H9 (cell line): ENCODE data around the gene SH2D3C. TPM values are rescaled to one million over a fixed set of nuclear protein-coding genes. Genes with fewer than 3 reads are reported as not detected.
A peak's percentile ranks its signal among the peaks of the same experiment; 100 is the strongest.

Source experiments
- DNase-seq: peaks from one replicate; pipeline ENCODE4 v3.0.0-alpha.2; 2017
- H2AFZ ChIP-seq: one replicate; pipeline ENCODE4 v1.6.1; 2013; ENCODE audit warnings: mild to moderate bottlenecking, low read length, control low read depth, moderate library complexity
- H2AK5ac ChIP-seq: 2 replicates; pipeline ENCODE4 v1.6.1; 2013; ENCODE audit warnings: low read length, control low read depth, mixed read lengths; ENCODE audit not compliant: insufficient read length
- H2BK120ac ChIP-seq: one replicate; pipeline ENCODE4 v1.6.1; 2013; ENCODE audit warnings: low read depth, mild to moderate bottlenecking, low read length, control low read depth, inconsistent platforms; ENCODE audit not compliant: poor library complexity, severe bottlenecking
- H2BK12ac ChIP-seq: 2 replicates; pipeline ENCODE4 v1.6.1; 2013; ENCODE audit warnings: low read length, control low read depth, mixed read lengths, low read depth; ENCODE audit not compliant: insufficient read length
- H2BK15ac ChIP-seq: 2 replicates; pipeline ENCODE4 v1.6.1; 2013; ENCODE audit warnings: low read depth, low read length, control low read depth
- H2BK20ac ChIP-seq: one replicate; pipeline ENCODE4 v1.6.1; 2013; ENCODE audit warnings: low read depth, mild to moderate bottlenecking, low read length, control low read depth, inconsistent platforms; ENCODE audit not compliant: poor library complexity, severe bottlenecking
- H2BK5ac ChIP-seq: 2 replicates; pipeline ENCODE4 v1.6.1; 2013; ENCODE audit warnings: low read length, control low read depth, mixed read lengths; ENCODE audit not compliant: insufficient read length
- H3K14ac ChIP-seq: 2 replicates; pipeline ENCODE4 v1.6.1; 2013; ENCODE audit warnings: low read length, control low read depth; ENCODE audit not compliant: insufficient read depth
- H3K18ac ChIP-seq: 2 replicates; pipeline ENCODE4 v1.6.1; 2013; ENCODE audit warnings: low read depth, mild to moderate bottlenecking, mixed read lengths, low read length, control low read depth; ENCODE audit not compliant: insufficient read length
- H3K23ac ChIP-seq: 2 replicates; pipeline ENCODE4 v1.6.1; 2013; ENCODE audit warnings: low read length, control low read depth, mixed read lengths, low read depth; ENCODE audit not compliant: insufficient read length
- H3K23me2 ChIP-seq: 2 replicates; pipeline ENCODE4 v1.6.1; 2013; ENCODE audit warnings: low read depth, mild to moderate bottlenecking, mixed read lengths, low read length, control low read depth; ENCODE audit not compliant: insufficient read length, poor library complexity, severe bottlenecking
- H3K27ac ChIP-seq: 2 replicates; pipeline ENCODE4 v1.5.1; 2013; ENCODE audit warnings: low read length, control low read depth, mixed read lengths, low read depth; ENCODE audit not compliant: insufficient read length
- H3K27me3 ChIP-seq: 2 replicates; pipeline ENCODE4 v1.6.1; 2013; ENCODE audit warnings: low read length, control low read depth, inconsistent platforms; ENCODE audit not compliant: insufficient read depth
- H3K4ac ChIP-seq: 2 replicates; pipeline ENCODE4 v1.6.1; 2013; ENCODE audit warnings: low read depth, mild to moderate bottlenecking, control low read depth, inconsistent platforms, low read length, moderate library complexity
- H3K4me1 ChIP-seq: 2 replicates; pipeline ENCODE4 v1.6.1; 2013; ENCODE audit warnings: low read length, control low read depth, inconsistent platforms; ENCODE audit not compliant: insufficient read depth
- H3K4me2 ChIP-seq: 2 replicates; pipeline ENCODE4 v1.6.1; 2013; ENCODE audit warnings: low read length, control low read depth, mixed read lengths; ENCODE audit not compliant: insufficient read length, insufficient read depth
- H3K56ac ChIP-seq: 2 replicates; pipeline ENCODE4 v1.6.1; 2013; ENCODE audit warnings: low read depth, mild to moderate bottlenecking, mixed read lengths, low read length, control low read depth; ENCODE audit not compliant: insufficient read length
- H3K79me1 ChIP-seq: 2 replicates; pipeline ENCODE4 v1.6.1; 2013; ENCODE audit warnings: low read depth, mild to moderate bottlenecking, moderate library complexity, low read length, control low read depth, inconsistent platforms; ENCODE audit not compliant: insufficient read depth, poor library complexity, severe bottlenecking
- H3K79me2 ChIP-seq: 2 replicates; pipeline ENCODE4 v1.6.1; 2013; ENCODE audit warnings: low read length, control low read depth, inconsistent platforms; ENCODE audit not compliant: insufficient read depth
- H3K9ac ChIP-seq: 2 replicates; pipeline ENCODE4 v1.6.1; 2013; ENCODE audit warnings: low read length, control low read depth, mixed read lengths; ENCODE audit not compliant: insufficient read length; ENCODE audit errors: extremely low read depth
- H3K9me3 ChIP-seq: one replicate; pipeline ENCODE4 v1.6.1; 2013; ENCODE audit warnings: low read depth, low read length, inconsistent platforms; ENCODE audit not compliant: control insufficient read depth
- H3T11ph ChIP-seq: one replicate; pipeline ENCODE4 v1.6.1; 2013; ENCODE audit warnings: mild to moderate bottlenecking, low read length, control low read depth, inconsistent platforms
- H4K20me1 ChIP-seq: one replicate; pipeline ENCODE4 v1.6.1; 2013; ENCODE audit not compliant: control insufficient read depth, insufficient read length, insufficient read depth
- H4K5ac ChIP-seq: 2 replicates; pipeline ENCODE4 v1.6.1; 2013; ENCODE audit warnings: low read depth, mild to moderate bottlenecking, mixed read lengths, low read length, control low read depth; ENCODE audit not compliant: insufficient read length
- H4K8ac ChIP-seq: replicated peaks from 2 replicates; pipeline ENCODE4 v1.6.1; 2013; ENCODE audit warnings: low read length, control low read depth, mixed read lengths, low read depth; ENCODE audit not compliant: insufficient read length
- H4K91ac ChIP-seq: 2 replicates; pipeline ENCODE4 v1.6.1; 2013; ENCODE audit warnings: low read depth, mild to moderate bottlenecking, moderate library complexity, mixed read lengths, low read length, control low read depth; ENCODE audit not compliant: insufficient read length
- H3K27ac Mint-ChIP-seq, 3 experiments: 2 replicates in 2 of 3; 3 replicates in 1 of 3; pipeline ENCODE4 v1.8.0; 2020 to 2021; ENCODE audit warnings: mixed read lengths in 3 of 3, mild to moderate bottlenecking in 1 of 3, moderate library complexity in 1 of 3
- H3K27me3 Mint-ChIP-seq: 2 replicates; pipeline ENCODE4 v1.8.0; 2021; ENCODE audit warnings: low read depth, mild to moderate bottlenecking, moderate library complexity, mixed read lengths
- H3K36me3 Mint-ChIP-seq, 3 experiments: 2 replicates in 2 of 3; 3 replicates in 1 of 3; pipeline ENCODE4 v1.8.0; 2020 to 2021; ENCODE audit warnings: low read depth in 3 of 3, mixed read lengths in 3 of 3; ENCODE audit not compliant: insufficient read depth in 1 of 3
- H3K4me1 Mint-ChIP-seq, 2 experiments: 2 replicates each; pipeline ENCODE4 v1.8.0; 2020; ENCODE audit warnings: mixed read lengths in 2 of 2
- H3K4me3 Mint-ChIP-seq, 2 experiments: 2 replicates in 1 of 2; 3 replicates in 1 of 2; pipeline ENCODE4 v1.8.0; 2020 to 2021; ENCODE audit warnings: mild to moderate bottlenecking in 2 of 2, mixed read lengths in 2 of 2, moderate library complexity in 1 of 2
- H3K9me3 Mint-ChIP-seq, 2 experiments: 2 replicates in 1 of 2; 3 replicates in 1 of 2; pipeline ENCODE4 v1.8.0; 2020; ENCODE audit warnings: mild to moderate bottlenecking in 2 of 2, mixed read lengths in 2 of 2, moderate library complexity in 1 of 2
- CTCF ChIP-seq: fragments of 200-600 bp; sonication (generic); conservative IDR thresholded peaks from 3 replicates; pipeline ENCODE4 v1.8.0; 2021; ENCODE audit warnings: antibody characterized with exemption, mild to moderate bottlenecking
- WGBS: extraction: QIAGEN DNeasy Blood & Tissue Kit; methylation state at CpG from one replicate; pipeline ENCODE4 v1.1.7; 2013; ENCODE audit warnings: missing lambda C conversion rate, low lambda C conversion rate, mixed read lengths; ENCODE audit not compliant: insufficient read length; ENCODE audit errors: extremely low coverage; 5-methylcytosine and 5-hydroxymethylcytosine counted together
- total RNA-seq: library from RNA; stranded (reverse); gene quantifications from 2 replicates; pipeline ENCODE4 v1.2.1, GENCODE V29; 2021

SH2D3C gene
- total RNA-seq, 1 experiment from 2014 or later = 1.7 TPM

DNA sequence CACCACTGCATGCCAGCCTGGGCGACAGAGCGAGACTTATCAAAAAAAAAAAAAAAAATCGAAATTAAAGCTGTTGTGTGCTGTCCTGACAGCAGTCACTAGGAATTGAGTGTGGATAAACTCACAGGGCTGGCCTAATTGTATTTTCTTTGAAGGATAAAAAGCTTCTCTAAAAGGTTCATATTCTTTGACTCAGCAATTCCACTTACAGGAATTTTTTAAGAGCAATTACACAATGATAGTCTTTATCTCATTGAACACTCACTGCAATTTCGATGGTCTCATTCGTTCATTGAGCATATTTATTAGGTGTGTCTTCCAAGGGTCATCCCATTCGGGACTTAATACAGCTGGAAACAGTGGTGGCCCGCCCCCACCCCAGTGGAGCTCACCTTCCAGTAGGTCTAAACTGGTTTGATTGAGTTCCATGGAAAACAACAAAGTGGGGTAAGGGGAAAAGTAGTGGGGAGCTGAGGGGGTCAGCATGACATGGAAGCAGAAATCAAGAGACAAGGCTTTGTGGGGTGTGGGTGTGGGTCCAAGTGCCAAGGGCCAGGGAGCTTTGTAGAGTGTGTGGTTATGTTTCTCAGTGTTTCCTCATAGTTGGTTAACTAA is 14.1 kb upstream of the SH2D3C start:
- no peak overlapping the region for H3K4me3 Mint-ChIP-seq
- Histone ChIP-seq H3T11ph (no peak overlapping the region), H2BK15ac (no peak overlapping the region), H3K79me1 (peaks cover 11% of the 10 kb centered on the region), H2BK12ac (no peak overlapping the region), H4K20me1 (no peaks in the 10 kb centered on the region), H4K5ac (no peak overlapping the region), H3K14ac (no peak overlapping the region), H3K9ac (no peak overlapping the region), H4K91ac (no peak overlapping the region), H3K9me3 (no peaks in the 10 kb centered on the region), H3K4ac (no peak overlapping the region), H3K23me2 (no peaks in the 10 kb centered on the region), H2BK20ac (no peak overlapping the region), H3K18ac (no peak overlapping the region), H4K8ac (no peak overlapping the region), H2AFZ (no peak overlapping the region), H3K4me2 (no peak overlapping the region), H3K27me3 (no peaks in the 10 kb centered on the region), H2BK120ac (no peak overlapping the region), H3K27ac (no peak overlapping the region), H2AK5ac (no peak overlapping the region), H3K4me1 (no peaks in the 10 kb centered on the region), H3K79me2 (no peaks in the 10 kb centered on the region; the same call in 1 of the 2 replicates), H3K56ac (no peak overlapping the region), H2BK5ac (no peak overlapping the region), H3K23ac (no peak overlapping the region)
- peaks cover 6 to 10% of the 10 kb centered on the region in 2 experiments for H3K4me1 Mint-ChIP-seq
- no peak for TF ChIP-seq CTCF
- H3K27ac Mint-ChIP-seq = peak overlapping the region in 2 of 3 experiments; percentile 73 to 86; a peak in 3 of 7 replicates
- DNase-seq = no peak
- peaks cover 31 to 50% (median 48%) of the 10 kb centered on the region in 3 experiments for H3K36me3 Mint-ChIP-seq
- no CpG with 5 or more reads among the region's 7 CpGs for WGBS
- H3K27me3 Mint-ChIP-seq = peaks cover 5% of the 10 kb centered on the region; the same call in 1 of the 2 replicates
- H3K9me3 Mint-ChIP-seq = no peaks in the 10 kb centered on the region
